Right lobe of liver (tissue), 6 donors: ENCODE measurements around the gene NPPC. TPM values are rescaled to one million over a fixed set of nuclear protein-coding genes. Genes with fewer than 3 reads are reported as not detected.

Source experiments
- ATAC-seq, 4 donors: fragments of 200-7000 bp; cut with Tn5 transposase; one replicate each; pipeline ENCODE4 v1.9.1; 2020; ENCODE audit warnings: mild to moderate bottlenecking in 4 of 4, moderate library complexity in 4 of 4
- DNase-seq, 3 donors: peaks; one replicate each; pipeline ENCODE4 v3.0.0-alpha.2; 2020
- H3K27ac ChIP-seq, 3 donors: fragments of 200-600 bp; one replicate each; pipeline ENCODE4 v1.8.0; 2022
- H3K27me3 ChIP-seq, 2 donors: fragments of 200-600 bp; one replicate each; pipeline ENCODE4 v1.8.0; 2022
- H3K36me3 ChIP-seq, 4 donors: fragments of 200-600 bp; sonication (generic) in 1 of 4; one replicate each; pipeline versions ENCODE4 v1.5.1 to v1.8.0; 2017 to 2022; ENCODE audit warnings: control low read depth in 1 of 4
- H3K4me1 ChIP-seq, 4 donors: fragments of 200-600 bp; sonication (generic) in 1 of 4; one replicate each; pipeline versions ENCODE4 v1.5.1 to v1.8.0; 2017 to 2022; ENCODE audit warnings: control low read depth in 1 of 4
- H3K4me3 ChIP-seq, 3 donors: fragments of 200-600 bp; one replicate each; pipeline ENCODE4 v1.8.0; 2022
- H3K9me3 ChIP-seq, 4 donors: fragments of 200-600 bp; sonication (generic) in 1 of 4; one replicate each; pipeline versions ENCODE4 v1.5.1 to v1.8.0; 2017 to 2022; ENCODE audit warnings: control low read depth in 1 of 4
- CTCF ChIP-seq, 4 donors: fragments of 200-600 bp in 3 of 4; fragments of 450-650 bp in 1 of 4; IDR thresholded peaks; one replicate each; pipeline versions ENCODE4 v1.5.1 to v1.8.0; 2016 to 2022; ENCODE audit warnings: antibody characterized with exemption in 4 of 4, mild to moderate bottlenecking in 2 of 4
- POLR2A ChIP-seq: fragments of 450-650 bp; IDR thresholded peaks from one replicate; pipeline ENCODE4 v1.6.1; 2017; ENCODE audit warnings: antibody characterized with exemption, mild to moderate bottlenecking
- WGBS: methylation state at CpG from one replicate; pipeline ENCODE4 v1.1.6; 2018; ENCODE audit warnings: low coverage, low lambda C conversion rate; ENCODE audit not compliant: insufficient coverage; ENCODE audit errors: missing lambda C conversion rate; 5-methylcytosine and 5-hydroxymethylcytosine counted together
- intact Hi-C, 2 donors: fragments of 100-400 bp; cut with DNase I; formaldehyde crosslinking; loops; one replicate each; pipeline versions ENCODE4 v1.11.2 to v1.14.1; 2022
- total RNA-seq, 6 experiments: library from RNA; depleted of rRNA in 2 of 6; stranded (reverse); fragments of >200 nt in 2 of 6; fragmentation: NEBNext Ultra II Directional in 3 of 6; extraction: Animal tissue kit (Norgen Biotek cat#: 25700) in 3 of 6; gene quantifications; one replicate each; pipeline versions ENCODE4 v1.1.0 to v1.2.4, GENCODE V29; 2016 to 2023
- donor health status: DM: no; HTN: yes; CAD: no.
- donor health status: DM: no; HTN: no; CAD: no.
- donor health status: DM: no; HTN: no; CAD: no.
- donor health status: DM: no; HTN: yes; CAD: no.
- donor health status: DM: no; HTN: yes; CAD: no.

Gene NPPC
- total RNA-seq, 6 experiments from 2014 or later: not detected

GRCh38 chr2:231937057-231937456 is 10.9 kb upstream of the NPPC start:
- WGBS: 89% methylated on average over 7 of the region's 7 CpGs
- Histone ChIP-seq H3K27ac (no peak overlapping the region), H3K27me3 (no peaks in the 10 kb centered on the region), H3K4me1 (peaks cover 0 to 6% (median 0%) of the 10 kb centered on the region in 4 donors), H3K36me3 (no peaks in the 10 kb centered on the region), H3K9me3 (no peaks in the 10 kb centered on the region), H3K4me3 (no peak overlapping the region)
- no peak for ATAC-seq
- TF ChIP-seq POLR2A (no peak), CTCF (IDR thresholded peaks at IDR 0.05) (no peak)
- DNase-seq: no peak
- intact Hi-C loops: no loop called here

- H3K4me1 ChIP-seq: peaks cover 0 to under 1% (median 0%) of the 10 kb centered on the region in 4 donors
- no peak for TF ChIP-seq POLR2A
- TF ChIP-seq CTCF (IDR thresholded peaks at IDR 0.05): no peak
- H3K27ac ChIP-seq: no peak overlapping the region
- no peaks in the 10 kb centered on the region for H3K27me3 ChIP-seq
- intact Hi-C loops: no loop called here
- no peaks in the 10 kb centered on the region for H3K36me3 ChIP-seq
- DNase-seq (no peak), ATAC-seq (no peak)
- 74% methylated on average over 4 of the region's 4 CpGs for WGBS
- no peak overlapping the region for H3K4me3 ChIP-seq
- H3K9me3 ChIP-seq: no peaks in the 10 kb centered on the region
Observed at GRCh38 chr2:231936491-231936890, 10.3 kb upstream of the NPPC start.

DNA sequence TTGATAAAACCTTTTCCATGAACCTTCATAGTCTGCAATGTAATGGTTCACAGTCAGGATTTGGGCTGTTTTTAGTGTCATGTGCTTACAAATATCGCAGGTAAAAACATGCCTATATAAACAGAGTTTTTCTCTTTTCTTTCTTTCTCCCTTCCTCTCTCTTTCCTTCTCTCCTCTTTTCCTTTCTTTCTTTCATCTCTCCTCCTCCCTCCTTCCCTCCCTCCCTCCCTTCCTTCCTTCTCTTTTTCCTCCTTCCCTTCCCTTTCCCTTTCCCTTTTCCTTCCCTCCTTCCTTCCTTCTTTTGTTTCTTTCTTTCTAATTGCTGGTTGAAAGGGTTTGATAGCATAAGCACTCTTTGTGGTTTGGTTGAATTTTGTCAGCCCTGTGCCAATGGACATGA is 9.6 kb upstream of the NPPC start:
- DNase-seq (no peak), ATAC-seq (no peak)
- intact Hi-C loops: no loop called here
- no peak overlapping the region for H3K4me3 ChIP-seq
- H3K9me3 ChIP-seq: no peaks in the 10 kb centered on the region
- TF ChIP-seq POLR2A: no peak
- no peak overlapping the region for H3K27ac ChIP-seq
- H3K4me1 ChIP-seq: no peaks in the 10 kb centered on the region
- H3K36me3 ChIP-seq: no peaks in the 10 kb centered on the region
- WGBS: 60% methylated on average over 1 of the region's 1 CpG
- H3K27me3 ChIP-seq: no peaks in the 10 kb centered on the region

- TF ChIP-seq POLR2A (no peak), CTCF (IDR thresholded peaks at IDR 0.05) (no peak)
- Histone ChIP-seq H3K4me1 (no peaks in the 10 kb centered on the region), H3K9me3 (no peaks in the 10 kb centered on the region), H3K36me3 (no peaks in the 10 kb centered on the region), H3K27ac (no peak overlapping the region), H3K4me3 (no peak overlapping the region), H3K27me3 (no peaks in the 10 kb centered on the region)
- ATAC-seq (no peak), DNase-seq (no peak)
- intact Hi-C loops: no loop called here
- no CpG with 5 or more reads among the region's 4 CpGs for WGBS
Observed at GRCh38 chr2:231935207-231935524, 9.0 kb upstream of the NPPC start.

- H3K4me3 ChIP-seq: no peak overlapping the region
- H3K27me3 ChIP-seq: no peaks in the 10 kb centered on the region
- H3K27ac ChIP-seq: no peak overlapping the region
- no peaks in the 10 kb centered on the region for H3K4me1 ChIP-seq
- no peak for TF ChIP-seq CTCF (IDR thresholded peaks at IDR 0.05)
- no peak for TF ChIP-seq POLR2A
- no peak for ATAC-seq
- H3K9me3 ChIP-seq: no peaks in the 10 kb centered on the region
- intact Hi-C loops: no loop called here
- DNase-seq: no peak
- no peaks in the 10 kb centered on the region for H3K36me3 ChIP-seq
- 60% methylated on average over 3 of the region's 8 CpGs for WGBS
Observed at GRCh38 chr2:231934441-231935206, 8.4 kb upstream of the NPPC start.
